GM12878 (cell line): Measurements from ENCODE around the gene SORCS2. TPM values are rescaled to one million over a fixed set of nuclear protein-coding genes. Genes with fewer than 3 reads are reported as not detected.

Source experiments
- ATAC-seq: fragments of 200-7000 bp; cut with Tn5 transposase; 3 replicates; pipeline ENCODE4 v1.9.1; 2020; ENCODE audit warnings: mild to moderate bottlenecking, moderate library complexity
- BruUV-seq: library from RNA; stranded (reverse); fragments of 400-500 nt; replicated peaks from 2 replicates; lab custom pipeline; 2021; lab: Mats Ljungman, UMichigan
- CTCF ChIA-PET: fragments of 300-600 bp; sonication (Branson Sonifier 250); formaldehyde crosslinking; extraction: SDS; loops from one replicate; lab custom pipeline; 2021; ENCODE audit warnings: inconsistent platforms; lab: Yijun Ruan, JAX
- POLR2A ChIA-PET: fragments of 350-600 bp; formaldehyde crosslinking; extraction: SDS; loops from one replicate; lab custom pipeline; 2021; ENCODE audit warnings: inconsistent platforms; lab: Charles Lee
- RAD21 ChIA-PET: fragments of 300-600 bp; sonication (Branson Sonifier 250); formaldehyde crosslinking; loops from one replicate; lab custom pipeline; 2023; ENCODE audit warnings: antibody characterized with exemption; ENCODE audit not compliant: unreplicated experiment; lab: Charles Lee
- SMC1A ChIA-PET: fragments of 300-600 bp; sonication (Branson Sonifier 250); formaldehyde crosslinking; loops from one replicate; lab custom pipeline; 2023; ENCODE audit not compliant: unreplicated experiment, uncharacterized antibody; lab: Charles Lee
- DNase-seq: peaks from one replicate; pipeline ENCODE4 v3.0.0-alpha.2; 2011; ENCODE audit warnings: low read depth, low spot score
- FAIRE-seq: peaks from 3 replicates; lab custom pipeline; 2011; peaks lifted over from hg19 to GRCh38; lab: Jason Lieb, UNC
- H2AFZ ChIP-seq: 2 replicates; pipeline ENCODE4 v1.6.0; 2011; ENCODE audit warnings: low read depth, low read length, control low read depth; ENCODE audit not compliant: control insufficient read depth
- H3K27ac ChIP-seq: 2 replicates; pipeline ENCODE4 v1.5.1; 2011; ENCODE audit warnings: control low read depth; ENCODE audit not compliant: control insufficient read depth, insufficient read depth
- H3K27me3 ChIP-seq, 2 experiments: replicated peaks in 1 of 2; 2 replicates each; pipeline versions ENCODE4 v1.6.0 to v1.6.1; 2011; ENCODE audit warnings: low read length in 1 of 2; ENCODE audit not compliant: control insufficient read depth in 2 of 2, insufficient read depth in 2 of 2
- H3K36me3 ChIP-seq, 2 experiments: 2 replicates each; pipeline ENCODE4 v1.5.1; 2011; ENCODE audit warnings: low read length in 1 of 2; ENCODE audit not compliant: control insufficient read depth in 2 of 2, insufficient read depth in 2 of 2
- H3K4me1 ChIP-seq: 2 replicates; pipeline ENCODE4 v1.6.1; 2011; ENCODE audit warnings: mild to moderate bottlenecking, low read length, moderate library complexity, mixed read lengths; ENCODE audit not compliant: control insufficient read depth, insufficient read depth
- H3K4me2 ChIP-seq: 2 replicates; pipeline ENCODE4 v1.6.0; 2011; ENCODE audit warnings: control low read depth; ENCODE audit not compliant: control insufficient read depth, insufficient read depth
- H3K4me3 ChIP-seq: fragments of 200-600 bp; sonication (generic); 2 replicates; pipeline ENCODE4 v1.5.1; 2016
- H3K79me2 ChIP-seq: 2 replicates; pipeline ENCODE4 v1.6.0; 2011; ENCODE audit warnings: low read length; ENCODE audit not compliant: control insufficient read depth, insufficient read depth
- H3K9ac ChIP-seq: 2 replicates; pipeline ENCODE4 v1.8.0; 2011; ENCODE audit warnings: low read length, control low read depth, mixed read lengths; ENCODE audit not compliant: control insufficient read depth, insufficient read depth
- H3K9me3 ChIP-seq: replicated peaks from 3 replicates; pipeline ENCODE4 v1.5.1; 2011; ENCODE audit warnings: mild to moderate bottlenecking, low read length; ENCODE audit not compliant: control insufficient read depth, insufficient read depth
- H4K20me1 ChIP-seq: 2 replicates; pipeline ENCODE4 v1.6.0; 2011; ENCODE audit not compliant: control insufficient read depth, insufficient read depth
- ETV6 ChIP-seq, 2 experiments: fragments of 450-650 bp in 1 of 2; IDR thresholded peaks in 1 of 2; conservative IDR thresholded peaks in 1 of 2; 2 replicates each; pipeline ENCODE4 v1.6.1; 2014; ENCODE audit warnings: antibody characterized with exemption in 1 of 2, borderline replicate concordance in 1 of 2, low read depth in 1 of 2, mild to moderate bottlenecking in 1 of 2, moderate library complexity in 1 of 2
- MTA3 ChIP-seq: IDR thresholded peaks from 2 replicates; pipeline ENCODE4 v1.6.1; 2012; ENCODE audit warnings: low read length, inconsistent platforms, borderline replicate concordance
- NBN ChIP-seq: fragments of 450-650 bp; IDR thresholded peaks from 2 replicates; pipeline ENCODE4 v1.6.1; 2016
- NFIC ChIP-seq: IDR thresholded peaks from 2 replicates; pipeline ENCODE4 v1.6.1; 2012; ENCODE audit warnings: low read depth, mild to moderate bottlenecking, inconsistent platforms, low read length, moderate library complexity
- PAX5 ChIP-seq: IDR thresholded peaks from 2 replicates; pipeline ENCODE4 v1.6.1; 2011; ENCODE audit warnings: low read depth, low read length, borderline replicate concordance
- RCOR1 ChIP-seq: conservative IDR thresholded peaks from 2 replicates; pipeline ENCODE4 v1.6.1; 2012; ENCODE audit warnings: low read depth, low read length, improper control_type of control experiment
- REST ChIP-seq: IDR thresholded peaks from 2 replicates; pipeline ENCODE4 v1.6.1; 2012; ENCODE audit warnings: mild to moderate bottlenecking, low read depth, low read length
- SMAD5 ChIP-seq: IDR thresholded peaks from 2 replicates; pipeline ENCODE4 v1.6.1; 2016; ENCODE audit warnings: antibody characterized with exemption, low read depth
- TAF1 ChIP-seq: IDR thresholded peaks from 2 replicates; pipeline ENCODE4 v1.6.1; 2011; ENCODE audit warnings: mild to moderate bottlenecking, low read depth, low read length, borderline replicate concordance
- USF1 ChIP-seq: IDR thresholded peaks from 2 replicates; pipeline ENCODE4 v1.6.1; 2011; ENCODE audit warnings: borderline replicate concordance, low read depth, mild to moderate bottlenecking, moderate library complexity, mixed read lengths, low read length; ENCODE audit not compliant: insufficient read depth; ENCODE audit errors: extremely low read length
- WGBS: methylation state at CpG from one replicate; pipeline ENCODE4 v1.1.6; 2016; ENCODE audit warnings: low lambda C conversion rate; ENCODE audit not compliant: insufficient replicate concordance, insufficient coverage; ENCODE audit errors: missing lambda C conversion rate; 5-methylcytosine and 5-hydroxymethylcytosine counted together
- in situ Hi-C: fragments of 300-500 bp; cut with MboI; formaldehyde crosslinking; loops from 9 replicates; pipeline ENCODE4 v1.14.3; 2018; ENCODE audit warnings: mixed read lengths
- intact Hi-C: fragments of 100-400 bp; cut with micrococcal nuclease; formaldehyde crosslinking; loops from one replicate; pipeline ENCODE4 v1.14.2; 2022; ENCODE audit not compliant: unreplicated experiment
- polyA plus RNA-seq, 11 experiments: library from polyadenylated mRNA; depleted of rRNA in 4 of 11; unstranded in 6 of 11; stranded (reverse) in 5 of 11; fragments of >200 nt; fragmentation: Nextera tagmentation in 4 of 11; fragmentation: Illumina TruSeq in 1 of 11; extraction: Ambion mirVana in 4 of 11; extraction: Trizol in 1 of 11; gene quantifications; 1 replicate in 1 of 11; 2 replicates in 10 of 11; pipeline versions ENCODE4 v1.2.1 to v1.2.3, GENCODE V29; 2011 to 2016; ENCODE audit warnings: inconsistent platforms in 2 of 11, missing spikeins in 2 of 11, low read depth in 1 of 11
- total RNA-seq, 4 experiments: library from RNA; depleted of rRNA in 3 of 4; stranded (reverse); fragments of >200 nt in 3 of 4; fragmentation: Illumina TruSeq in 1 of 4; extraction: Trizol in 1 of 4; gene quantifications; 2 replicates each; pipeline versions ENCODE4 v1.2.1 to v1.2.3, GENCODE V29; 2013 to 2021
- TF ChIP-seq, protein P1 (sequence below): fragments of 450-650 bp; IDR thresholded peaks from 2 replicates; pipeline ENCODE4 v1.6.1; 2018; ENCODE audit warnings: mild to moderate bottlenecking, low read depth, moderate library complexity; ENCODE audit not compliant: partially characterized antibody
- TF ChIP-seq, protein P2 (sequence below): IDR thresholded peaks from 2 replicates; pipeline ENCODE4 v1.6.1; 2011; ENCODE audit warnings: low read depth, low read length, improper control_type of control experiment, borderline replicate concordance

SORCS2 gene
- total and polyA plus RNA-seq, 10 of the 15 experiments (the other 5 are each of a cell fraction or from before 2014, with no cell fraction given): 0.01 to 0.15 (median 0.05) TPM; not detected in 5

GRCh38 chr4:7757501-7758471 lies 565.4 kb downstream of the SORCS2 start:
- BruUV-seq: no TSS peak
- no peak overlapping the region for H3K9ac ChIP-seq

More at GRCh38 chr4:7757501-7758471, 565.4 kb downstream of the SORCS2 start:
- ATAC-seq (no peak), FAIRE-seq (no peak), DNase-seq (no peak)
- ChIA-PET SMC1A (interaction anchor here (1.0 kb wide), 1 partner anchor 46 kb away, joined by 3 read pairs; no protein-coding TSS in a partner anchor), CTCF (interaction anchor here (3.2 kb wide), 1 partner anchor 44 kb away, joined by 12 read pairs; no protein-coding TSS in a partner anchor), RAD21 (no interaction called here), POLR2A (no interaction called here)
- TF ChIP-seq NFIC: no peak
- TF ChIP-seq PAX5: no peak
- TF ChIP-seq, protein P1, sequence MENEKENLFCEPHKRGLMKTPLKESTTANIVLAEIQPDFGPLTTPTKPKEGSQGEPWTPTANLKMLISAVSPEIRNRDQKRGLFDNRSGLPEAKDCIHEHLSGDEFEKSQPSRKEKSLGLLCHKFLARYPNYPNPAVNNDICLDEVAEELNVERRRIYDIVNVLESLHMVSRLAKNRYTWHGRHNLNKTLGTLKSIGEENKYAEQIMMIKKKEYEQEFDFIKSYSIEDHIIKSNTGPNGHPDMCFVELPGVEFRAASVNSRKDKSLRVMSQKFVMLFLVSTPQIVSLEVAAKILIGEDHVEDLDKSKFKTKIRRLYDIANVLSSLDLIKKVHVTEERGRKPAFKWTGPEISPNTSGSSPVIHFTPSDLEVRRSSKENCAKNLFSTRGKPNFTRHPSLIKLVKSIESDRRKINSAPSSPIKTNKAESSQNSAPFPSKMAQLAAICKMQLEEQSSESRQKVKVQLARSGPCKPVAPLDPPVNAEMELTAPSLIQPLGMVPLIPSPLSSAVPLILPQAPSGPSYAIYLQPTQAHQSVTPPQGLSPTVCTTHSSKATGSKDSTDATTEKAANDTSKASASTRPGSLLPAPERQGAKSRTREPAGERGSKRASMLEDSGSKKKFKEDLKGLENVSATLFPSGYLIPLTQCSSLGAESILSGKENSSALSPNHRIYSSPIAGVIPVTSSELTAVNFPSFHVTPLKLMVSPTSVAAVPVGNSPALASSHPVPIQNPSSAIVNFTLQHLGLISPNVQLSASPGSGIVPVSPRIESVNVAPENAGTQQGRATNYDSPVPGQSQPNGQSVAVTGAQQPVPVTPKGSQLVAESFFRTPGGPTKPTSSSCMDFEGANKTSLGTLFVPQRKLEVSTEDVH: no peak
- TF ChIP-seq REST: no peak
- no peak for TF ChIP-seq RCOR1
- TF ChIP-seq ETV6 (conservative IDR thresholded peaks at IDR 0.05 in 1 of 2, IDR thresholded peaks at IDR 0.05 in 1 of 2; ENCODE audit: borderline replicate concordance in 1 of 2, low read depth in 1 of 2): no peak
- no peak for TF ChIP-seq SMAD5
- TF ChIP-seq, protein P2, sequence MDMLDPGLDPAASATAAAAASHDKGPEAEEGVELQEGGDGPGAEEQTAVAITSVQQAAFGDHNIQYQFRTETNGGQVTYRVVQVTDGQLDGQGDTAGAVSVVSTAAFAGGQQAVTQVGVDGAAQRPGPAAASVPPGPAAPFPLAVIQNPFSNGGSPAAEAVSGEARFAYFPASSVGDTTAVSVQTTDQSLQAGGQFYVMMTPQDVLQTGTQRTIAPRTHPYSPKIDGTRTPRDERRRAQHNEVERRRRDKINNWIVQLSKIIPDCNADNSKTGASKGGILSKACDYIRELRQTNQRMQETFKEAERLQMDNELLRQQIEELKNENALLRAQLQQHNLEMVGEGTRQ: no peak
- no peak for TF ChIP-seq TAF1
- no peak for TF ChIP-seq USF1
- TF ChIP-seq NBN: no peak
- no peak for TF ChIP-seq MTA3
- Histone ChIP-seq H3K4me1 (peaks cover 4% of the 10 kb centered on the region; the same call in 1 of the 2 replicates), H3K27ac (no peak overlapping the region), H4K20me1 (no peaks in the 10 kb centered on the region), H3K36me3 (no peaks in the 10 kb centered on the region), H3K4me2 (no peak overlapping the region), H3K4me3 (no peak overlapping the region), H2AFZ (no peak overlapping the region), H3K27me3 (0 out of 4 replicates have a peak, but pooled peaks cover 0 to 2% of the 10 kb centered on the region in 2 experiments), H3K9me3 (no peaks in the 10 kb centered on the region), H3K79me2 (no peaks in the 10 kb centered on the region)
- in situ Hi-C loops (no loop called here), intact Hi-C loops (no loop called here)
- 62% methylated on average over 22 of the region's 22 CpGs for WGBS
